ENCODE measurements around the gene CDH18.

DNA sequence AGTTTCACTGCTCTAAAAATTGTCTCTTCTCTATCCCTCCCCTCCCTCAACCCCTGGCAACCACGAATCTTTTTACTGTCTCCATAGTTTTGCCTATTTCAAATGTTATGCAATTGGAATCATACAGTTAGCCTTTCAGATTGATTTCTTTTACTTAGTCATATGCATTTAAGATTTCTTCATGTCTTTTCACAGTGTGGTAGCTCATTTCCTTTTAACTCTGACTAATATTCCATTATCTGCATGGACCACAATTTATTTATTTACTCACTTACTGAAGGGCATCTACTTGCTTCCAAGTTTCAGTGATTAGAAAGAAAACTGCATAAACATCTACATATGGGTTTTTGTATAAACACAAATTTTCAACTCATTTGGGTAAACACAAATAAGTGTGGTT lies 372.3 kb downstream of the CDH18 start:
- TF ChIP-seq, protein P1, sequence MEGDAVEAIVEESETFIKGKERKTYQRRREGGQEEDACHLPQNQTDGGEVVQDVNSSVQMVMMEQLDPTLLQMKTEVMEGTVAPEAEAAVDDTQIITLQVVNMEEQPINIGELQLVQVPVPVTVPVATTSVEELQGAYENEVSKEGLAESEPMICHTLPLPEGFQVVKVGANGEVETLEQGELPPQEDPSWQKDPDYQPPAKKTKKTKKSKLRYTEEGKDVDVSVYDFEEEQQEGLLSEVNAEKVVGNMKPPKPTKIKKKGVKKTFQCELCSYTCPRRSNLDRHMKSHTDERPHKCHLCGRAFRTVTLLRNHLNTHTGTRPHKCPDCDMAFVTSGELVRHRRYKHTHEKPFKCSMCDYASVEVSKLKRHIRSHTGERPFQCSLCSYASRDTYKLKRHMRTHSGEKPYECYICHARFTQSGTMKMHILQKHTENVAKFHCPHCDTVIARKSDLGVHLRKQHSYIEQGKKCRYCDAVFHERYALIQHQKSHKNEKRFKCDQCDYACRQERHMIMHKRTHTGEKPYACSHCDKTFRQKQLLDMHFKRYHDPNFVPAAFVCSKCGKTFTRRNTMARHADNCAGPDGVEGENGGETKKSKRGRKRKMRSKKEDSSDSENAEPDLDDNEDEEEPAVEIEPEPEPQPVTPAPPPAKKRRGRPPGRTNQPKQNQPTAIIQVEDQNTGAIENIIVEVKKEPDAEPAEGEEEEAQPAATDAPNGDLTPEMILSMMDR (conservative IDR thresholded peaks at IDR 0.05; ENCODE audit: low read length), result no peak
- TF ChIP-seq EZH2phosphoT487 (IDR thresholded peaks at IDR 0.05; ENCODE audit: borderline replicate concordance), result no peak
